Nephron progenitor cell (in vitro differentiated cells): ENCODE results near the gene ATF7.
"Not testable (repeated sequence)": the region's sequence is repeated elsewhere in the genome, so short reads cannot be mapped to it uniquely, and the experiment has no call there.

Experiments used
- DNase-seq: peaks from one replicate; pipeline ENCODE4 v3.0.0; 2021
- H3K27ac Mint-ChIP-seq: 2 replicates; pipeline ENCODE4 v1.8.0; 2021; ENCODE audit warnings: mild to moderate bottlenecking, moderate library complexity, mixed read lengths
- H3K27me3 Mint-ChIP-seq: 2 replicates; pipeline ENCODE4 v1.8.0; 2021; ENCODE audit warnings: mild to moderate bottlenecking, low read depth, mixed read lengths; ENCODE audit not compliant: poor library complexity
- H3K36me3 Mint-ChIP-seq: 2 replicates; pipeline ENCODE4 v1.8.0; 2021; ENCODE audit warnings: low read depth, mixed read lengths
- H3K4me1 Mint-ChIP-seq: 2 replicates; pipeline ENCODE4 v1.8.0; 2021; ENCODE audit warnings: mixed read lengths
- H3K4me3 Mint-ChIP-seq: 2 replicates; pipeline ENCODE4 v1.8.0; 2021; ENCODE audit warnings: mild to moderate bottlenecking, moderate library complexity, mixed read lengths
- H3K9me3 Mint-ChIP-seq: 2 replicates; pipeline ENCODE4 v1.8.0; 2021; ENCODE audit warnings: mild to moderate bottlenecking, moderate library complexity, mixed read lengths
- CTCF ChIP-seq: fragments of 200-600 bp; sonication (generic); IDR thresholded peaks from 2 replicates; pipeline ENCODE4 v1.5.0; 2021; ENCODE audit warnings: antibody characterized with exemption

Gene ATF7

GRCh38 chr12:53484686-53485575 is 141.3 kb downstream of the ATF7 start:
- peak overlapping the region; percentile 86 for H3K27ac Mint-ChIP-seq
- H3K4me1 Mint-ChIP-seq: peaks cover 7% of the 10 kb centered on the region
- H3K27me3 Mint-ChIP-seq: no peaks in the 10 kb centered on the region
- TF ChIP-seq CTCF: no peak
- H3K4me3 Mint-ChIP-seq: no peak overlapping the region
- no peak for DNase-seq
- no peaks in the 10 kb centered on the region for H3K9me3 Mint-ChIP-seq
- H3K36me3 Mint-ChIP-seq: peaks cover 49% of the 10 kb centered on the region

- Mint-ChIP-seq H3K27me3 (no peaks in the 10 kb centered on the region), H3K9me3 (no peaks in the 10 kb centered on the region), H3K36me3 (peaks cover 52% of the 10 kb centered on the region), H3K4me1 (no peaks in the 10 kb centered on the region), H3K27ac (peak overlapping the region; percentile 95), H3K4me3 (no peak overlapping the region)
- no peak for TF ChIP-seq CTCF
- no peak for DNase-seq
Observed at GRCh38 chr12:53483979-53484377, 142.2 kb downstream of the ATF7 start.

- Mint-ChIP-seq H3K36me3 (peaks cover 56% of the 10 kb centered on the region), H3K4me1 (no peaks in the 10 kb centered on the region), H3K27me3 (no peaks in the 10 kb centered on the region), H3K4me3 (no peak overlapping the region), H3K27ac (peak overlapping the region; percentile 95), H3K9me3 (no peaks in the 10 kb centered on the region)
- TF ChIP-seq CTCF: no peak
- no peak for DNase-seq
Observed at GRCh38 chr12:53483225-53483978, 142.8 kb downstream of the ATF7 start.

- Mint-ChIP-seq H3K4me3 (no peak overlapping the region), H3K36me3 (peaks cover 56% of the 10 kb centered on the region), H3K9me3 (no peaks in the 10 kb centered on the region), H3K27me3 (no peaks in the 10 kb centered on the region), H3K4me1 (no peaks in the 10 kb centered on the region), H3K27ac (peak overlapping the region; percentile 95)
- DNase-seq: no peak
- TF ChIP-seq CTCF: no peak
Observed at GRCh38 chr12:53482626-53483168, 143.5 kb downstream of the ATF7 start.

- Mint-ChIP-seq H3K4me1 (no peaks in the 10 kb centered on the region), H3K9me3 (no peaks in the 10 kb centered on the region), H3K27ac (peak overlapping the region; percentile 93), H3K27me3 (no peaks in the 10 kb centered on the region), H3K4me3 (no peak overlapping the region), H3K36me3 (peaks cover 58% of the 10 kb centered on the region)
- no peak for DNase-seq
- peak; percentile 9 for TF ChIP-seq CTCF
Observed at GRCh38 chr12:53481939-53482586, 144.1 kb downstream of the ATF7 start.

- Mint-ChIP-seq H3K36me3 (peaks cover 64% of the 10 kb centered on the region), H3K27ac (peak overlapping the region; percentile 93)
- H3K9me3 Mint-ChIP-seq, H3K4me1 Mint-ChIP-seq, H3K4me3 Mint-ChIP-seq, DNase-seq, H3K27me3 Mint-ChIP-seq: not testable (repeated sequence)
Observed at GRCh38 chr12:53481458-53481857, 144.7 kb downstream of the ATF7 start.
